Measurements from ENCODE around the gene TNKS2.
A peak's percentile ranks its signal among the peaks of the same experiment; 100 is the strongest.

Gene TNKS2

GRCh38 chr10:91896212-91896756 is 98.1 kb downstream of the TNKS2 start:
- H3K4me3 ChIP-seq: no peak overlapping the region
- no peaks in the 10 kb centered on the region for H3K9me3 ChIP-seq
- no peaks in the 10 kb centered on the region for H3K4me1 ChIP-seq
- TF ChIP-seq, protein P1, sequence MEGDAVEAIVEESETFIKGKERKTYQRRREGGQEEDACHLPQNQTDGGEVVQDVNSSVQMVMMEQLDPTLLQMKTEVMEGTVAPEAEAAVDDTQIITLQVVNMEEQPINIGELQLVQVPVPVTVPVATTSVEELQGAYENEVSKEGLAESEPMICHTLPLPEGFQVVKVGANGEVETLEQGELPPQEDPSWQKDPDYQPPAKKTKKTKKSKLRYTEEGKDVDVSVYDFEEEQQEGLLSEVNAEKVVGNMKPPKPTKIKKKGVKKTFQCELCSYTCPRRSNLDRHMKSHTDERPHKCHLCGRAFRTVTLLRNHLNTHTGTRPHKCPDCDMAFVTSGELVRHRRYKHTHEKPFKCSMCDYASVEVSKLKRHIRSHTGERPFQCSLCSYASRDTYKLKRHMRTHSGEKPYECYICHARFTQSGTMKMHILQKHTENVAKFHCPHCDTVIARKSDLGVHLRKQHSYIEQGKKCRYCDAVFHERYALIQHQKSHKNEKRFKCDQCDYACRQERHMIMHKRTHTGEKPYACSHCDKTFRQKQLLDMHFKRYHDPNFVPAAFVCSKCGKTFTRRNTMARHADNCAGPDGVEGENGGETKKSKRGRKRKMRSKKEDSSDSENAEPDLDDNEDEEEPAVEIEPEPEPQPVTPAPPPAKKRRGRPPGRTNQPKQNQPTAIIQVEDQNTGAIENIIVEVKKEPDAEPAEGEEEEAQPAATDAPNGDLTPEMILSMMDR (IDR thresholded peaks at IDR 0.05): no peak
- intact Hi-C loops (cut with DNase I; ENCODE audit: low total_unique reads): no loop called here
- DNase-seq: no peak
- H3K36me3 ChIP-seq: no peaks in the 10 kb centered on the region
- H3K27ac ChIP-seq: no peak overlapping the region
- H3K27me3 ChIP-seq: no peaks in the 10 kb centered on the region

DNA sequence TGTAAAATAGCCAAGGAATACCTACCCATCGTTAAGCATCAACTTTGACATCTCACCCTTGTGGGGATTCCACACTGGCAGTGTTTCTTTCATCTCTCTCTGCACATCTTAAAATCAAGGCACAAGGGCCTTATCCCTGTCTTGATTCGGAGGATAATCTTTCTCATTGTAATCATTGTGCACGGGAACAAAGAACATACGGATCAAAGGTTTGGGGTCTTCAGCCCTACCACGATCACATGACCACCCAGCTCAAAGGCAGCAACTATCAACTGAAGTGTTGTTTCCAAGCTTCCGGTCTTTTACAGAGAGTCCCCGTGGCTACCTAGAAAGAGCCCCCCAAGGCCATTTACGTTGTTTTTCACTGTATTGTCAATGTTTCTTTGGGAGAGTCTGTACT is 99.2 kb downstream of the TNKS2 start:
- Histone ChIP-seq H3K4me3 (no peak overlapping the region), H3K27ac (no peak overlapping the region), H3K36me3 (no peaks in the 10 kb centered on the region), H3K4me1 (peaks cover 0 to 5% (median 2%) of the 10 kb centered on the region in 4 donors), H3K27me3 (no peaks in the 10 kb centered on the region), H3K9me3 (no peaks in the 10 kb centered on the region)
- intact Hi-C loops (cut with DNase I; ENCODE audit: low total_unique reads): no loop called here
- TF ChIP-seq, protein P1 (IDR thresholded peaks at IDR 0.05): no peak
- DNase-seq: no peak

DNA sequence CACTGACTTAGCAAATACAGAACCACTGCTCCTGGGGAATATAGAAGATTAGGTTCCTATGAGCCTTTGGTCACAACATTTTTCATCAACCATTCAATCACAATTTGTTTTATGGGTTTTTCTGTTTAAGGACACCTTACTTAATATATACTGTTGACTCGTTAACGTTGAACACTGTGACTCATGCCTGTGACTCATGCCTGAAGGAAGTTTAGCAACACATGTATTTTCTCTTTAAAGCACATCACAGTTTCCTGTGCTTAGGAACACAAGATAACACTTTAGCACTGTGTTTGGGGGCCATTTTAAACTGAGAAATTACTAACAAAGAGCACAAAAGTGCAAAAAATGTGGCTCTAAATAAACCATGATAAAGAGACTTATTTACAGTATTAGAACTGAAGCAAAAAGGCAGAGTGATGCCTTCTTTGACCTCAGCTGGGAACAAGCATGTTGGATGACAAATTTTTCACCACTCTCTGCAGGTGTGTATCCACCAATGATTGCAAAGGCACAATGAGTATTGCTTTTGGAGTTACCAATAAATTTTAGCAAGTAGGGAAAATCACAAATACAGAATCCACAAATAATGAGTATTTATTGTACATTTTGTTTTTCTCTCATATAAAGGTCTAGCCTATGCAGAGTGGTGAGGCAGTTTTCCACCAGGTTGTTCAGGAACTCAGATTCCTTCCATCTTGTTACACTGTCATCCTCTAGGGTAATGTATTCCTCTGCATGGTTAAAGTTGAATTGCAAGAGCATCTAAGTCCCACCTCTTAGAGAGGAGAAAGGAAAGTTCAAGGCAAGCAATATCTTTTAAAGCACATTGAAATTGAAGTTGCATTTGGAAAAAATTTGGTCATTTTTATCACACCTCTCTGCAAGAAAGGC is 103.8 kb downstream of the TNKS2 start:
- no peaks in the 10 kb centered on the region for H3K36me3 ChIP-seq
- H3K9me3 ChIP-seq: no peaks in the 10 kb centered on the region
- TF ChIP-seq, protein P1 (IDR thresholded peaks at IDR 0.05): no peak
- H3K27me3 ChIP-seq: no peaks in the 10 kb centered on the region
- H3K27ac ChIP-seq: no peak overlapping the region
- no peak for DNase-seq
- intact Hi-C loops (cut with DNase I; ENCODE audit: low total_unique reads): loop anchor here (10.0 kb wide), 1 partner anchor 137 kb away; no protein-coding TSS in a partner anchor
- no peak overlapping the region for H3K4me3 ChIP-seq
- H3K4me1 ChIP-seq: peaks cover 0 to 8% (median 3%) of the 10 kb centered on the region in 4 donors

DNA sequence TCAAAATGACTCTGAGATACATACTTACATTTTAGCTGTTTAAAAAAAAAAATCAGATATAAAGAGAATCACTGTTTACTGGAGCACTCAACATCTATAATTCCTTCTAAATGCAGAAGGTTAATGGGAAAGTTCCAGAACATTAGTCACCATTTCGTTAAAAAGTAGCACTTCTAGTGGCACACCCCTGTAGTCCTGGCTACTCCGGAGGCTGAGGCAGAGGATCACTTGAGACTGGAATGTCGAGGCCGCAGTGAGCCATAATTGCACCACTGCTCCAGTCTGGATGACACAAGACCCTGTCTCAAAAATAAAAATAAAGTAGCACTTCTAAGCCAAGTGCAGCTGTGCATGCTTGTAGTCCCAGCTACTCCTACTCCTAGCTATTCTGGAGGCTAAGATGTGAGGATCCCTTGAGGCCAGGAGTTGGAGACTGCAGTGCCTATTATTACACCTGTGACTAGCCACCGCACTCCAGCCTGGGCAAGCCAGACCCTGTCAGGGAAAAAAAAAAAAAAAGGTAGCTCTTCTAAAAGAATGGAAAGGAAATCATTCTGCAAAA is 108.9 kb downstream of the TNKS2 start:
- peak overlapping the region in 1 of 2 donors; percentile 76 for H3K27ac ChIP-seq
- intact Hi-C loops (cut with DNase I; ENCODE audit: low total_unique reads): loop anchor here (10.0 kb wide), 1 partner anchor 142 kb away; no protein-coding TSS in a partner anchor
- no peak for DNase-seq
- peak overlapping the region in 1 of 2 donors; percentile 72 for H3K4me3 ChIP-seq
- H3K4me1 ChIP-seq: peaks cover 0 to 21% (median 11%) of the 10 kb centered on the region in 4 donors
- H3K27me3 ChIP-seq: no peaks in the 10 kb centered on the region
- no peaks in the 10 kb centered on the region for H3K9me3 ChIP-seq
- TF ChIP-seq, protein P1 (IDR thresholded peaks at IDR 0.05): no peak
- H3K36me3 ChIP-seq: no peaks in the 10 kb centered on the region

- H3K36me3 ChIP-seq: no peaks in the 10 kb centered on the region
These were observed 109.7 kb downstream of the TNKS2 start for GRCh38 chr10:91907914-91908336.

More at GRCh38 chr10:91907914-91908336, 109.7 kb downstream of the TNKS2 start:
- peak overlapping the region; percentile 72 to 84 for H3K4me3 ChIP-seq
- H3K9me3 ChIP-seq: no peaks in the 10 kb centered on the region
- peak overlapping the region; percentile 76 to 80 for H3K27ac ChIP-seq
- no peak for DNase-seq
- TF ChIP-seq, protein P1 (IDR thresholded peaks at IDR 0.05): no peak
- intact Hi-C loops (cut with DNase I; ENCODE audit: low total_unique reads): loop anchor here (10.0 kb wide), 1 partner anchor 143 kb away; no protein-coding TSS in a partner anchor
- H3K4me1 ChIP-seq: peaks cover 0 to 21% (median 8%) of the 10 kb centered on the region in 4 donors
- no peaks in the 10 kb centered on the region for H3K27me3 ChIP-seq

All from tibial artery (tissue), 4 donors.